ENCODE measurements around the gene FBXW5.

Gene FBXW5

DNA sequence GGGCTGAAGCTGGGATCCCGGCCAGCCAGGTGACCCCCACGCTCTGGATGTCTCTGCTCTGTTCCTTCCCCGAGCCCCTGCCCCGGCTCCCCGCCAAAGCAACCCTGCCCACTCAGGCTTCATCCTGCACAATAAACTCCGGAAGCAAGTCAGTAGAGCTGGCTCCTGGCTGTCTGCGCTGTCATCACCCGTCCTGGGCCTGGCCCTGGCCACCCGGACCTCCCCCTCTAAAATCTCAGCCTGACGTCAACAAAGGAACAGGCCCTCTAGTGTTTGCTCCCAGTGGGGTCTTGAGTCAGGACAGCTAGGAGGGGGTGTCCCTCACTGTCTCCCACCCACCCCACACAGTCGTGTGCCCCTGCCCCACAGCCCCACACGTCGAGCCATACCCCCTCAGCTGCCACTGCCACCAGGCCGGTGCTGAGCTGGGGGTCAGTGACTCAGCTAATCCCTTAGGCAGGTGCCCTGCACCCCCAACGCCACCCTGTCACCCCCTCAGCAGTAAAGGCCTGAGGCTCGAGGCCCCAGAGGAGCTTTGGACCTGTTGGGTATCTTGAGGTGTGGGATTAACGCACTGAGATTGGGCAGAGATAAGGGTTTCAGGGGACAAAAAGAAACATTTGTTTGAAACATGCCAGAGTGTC, 37.2 kb upstream of the FBXW5 start:
- Histone ChIP-seq H3K36me3 (ENCODE audit: insufficient read depth) (no peaks in the 10 kb centered on the region), H3K9ac (no peak overlapping the region), H3K79me2 (ENCODE audit: insufficient read depth, low read depth) (no peaks in the 10 kb centered on the region), H3K27me3 (ENCODE audit: insufficient read depth, low read depth) (peaks cover 50% of the 10 kb centered on the region), H3K27ac (no peak overlapping the region), H4K20me1 (ENCODE audit: insufficient read depth) (no peaks in the 10 kb centered on the region), H3K4me2 (no peak overlapping the region), H3K4me3 (IDR thresholded peaks at IDR 0.05; ENCODE audit: insufficient read depth, low read depth, low read length) (no peak overlapping the region), H2AFZ (ENCODE audit: low read depth) (no peak overlapping the region), H3K4me1 (ENCODE audit: low read depth, poor library complexity, severe bottlenecking) (no peaks in the 10 kb centered on the region)
- TF ChIP-seq, protein P1, sequence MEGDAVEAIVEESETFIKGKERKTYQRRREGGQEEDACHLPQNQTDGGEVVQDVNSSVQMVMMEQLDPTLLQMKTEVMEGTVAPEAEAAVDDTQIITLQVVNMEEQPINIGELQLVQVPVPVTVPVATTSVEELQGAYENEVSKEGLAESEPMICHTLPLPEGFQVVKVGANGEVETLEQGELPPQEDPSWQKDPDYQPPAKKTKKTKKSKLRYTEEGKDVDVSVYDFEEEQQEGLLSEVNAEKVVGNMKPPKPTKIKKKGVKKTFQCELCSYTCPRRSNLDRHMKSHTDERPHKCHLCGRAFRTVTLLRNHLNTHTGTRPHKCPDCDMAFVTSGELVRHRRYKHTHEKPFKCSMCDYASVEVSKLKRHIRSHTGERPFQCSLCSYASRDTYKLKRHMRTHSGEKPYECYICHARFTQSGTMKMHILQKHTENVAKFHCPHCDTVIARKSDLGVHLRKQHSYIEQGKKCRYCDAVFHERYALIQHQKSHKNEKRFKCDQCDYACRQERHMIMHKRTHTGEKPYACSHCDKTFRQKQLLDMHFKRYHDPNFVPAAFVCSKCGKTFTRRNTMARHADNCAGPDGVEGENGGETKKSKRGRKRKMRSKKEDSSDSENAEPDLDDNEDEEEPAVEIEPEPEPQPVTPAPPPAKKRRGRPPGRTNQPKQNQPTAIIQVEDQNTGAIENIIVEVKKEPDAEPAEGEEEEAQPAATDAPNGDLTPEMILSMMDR (conservative IDR thresholded peaks at IDR 0.05; ENCODE audit: low read depth, low read length), result no peak

DNA sequence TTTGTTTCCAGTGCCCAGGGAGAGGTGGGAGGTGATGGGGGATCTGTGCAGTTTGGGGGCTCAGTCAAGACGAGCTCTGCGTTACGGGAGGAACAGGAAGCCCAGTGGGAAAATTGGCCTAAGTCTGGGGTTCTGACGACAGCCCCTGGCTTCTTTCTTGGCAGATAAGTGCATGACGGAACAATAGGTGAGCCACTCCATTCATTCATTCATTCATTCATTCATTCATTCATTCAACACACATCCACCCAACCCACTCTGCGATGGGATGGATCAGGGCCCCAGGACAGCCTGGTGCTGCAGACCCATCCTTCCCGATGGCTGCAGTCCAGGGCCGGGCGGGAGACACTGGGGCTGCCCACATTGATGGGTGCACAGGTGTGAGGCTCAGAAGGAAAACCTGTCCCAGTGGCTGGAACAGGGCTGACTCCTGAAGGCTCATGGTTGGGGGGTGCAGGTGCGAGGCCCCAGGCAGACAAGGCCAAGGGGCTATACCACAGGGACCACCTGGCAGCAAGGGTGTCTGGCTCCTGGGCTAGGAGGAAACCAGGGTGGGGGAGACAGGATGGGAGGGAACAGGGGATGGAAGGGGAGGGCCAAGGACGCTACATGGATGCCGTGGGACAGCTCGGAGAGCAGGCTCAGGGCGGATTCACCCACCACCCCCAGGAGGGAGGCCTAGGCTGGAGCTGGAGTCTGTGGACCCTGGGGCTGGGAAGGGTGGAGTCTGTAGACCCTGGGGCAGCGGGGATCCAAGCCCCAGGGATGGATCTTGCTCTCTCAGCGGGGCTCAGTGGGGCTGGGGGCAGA, 36.3 kb upstream of the FBXW5 start:
- H3K4me3 ChIP-seq (IDR thresholded peaks at IDR 0.05; ENCODE audit: insufficient read depth, low read depth, low read length), result no peak overlapping the region
- TF ChIP-seq, protein P1 (conservative IDR thresholded peaks at IDR 0.05; ENCODE audit: low read depth, low read length), result no peak
- H3K36me3 ChIP-seq (ENCODE audit: insufficient read depth), result no peaks in the 10 kb centered on the region
- H3K4me1 ChIP-seq (ENCODE audit: low read depth, poor library complexity, severe bottlenecking), result no peaks in the 10 kb centered on the region
- H2AFZ ChIP-seq (ENCODE audit: low read depth), result no peak overlapping the region
- peaks cover 42% of the 10 kb centered on the region for H3K27me3 ChIP-seq (ENCODE audit: insufficient read depth, low read depth)
- H4K20me1 ChIP-seq (ENCODE audit: insufficient read depth), result no peaks in the 10 kb centered on the region
- no peak overlapping the region for H3K9ac ChIP-seq
- no peak overlapping the region for H3K4me2 ChIP-seq
- no peak overlapping the region for H3K27ac ChIP-seq
- H3K79me2 ChIP-seq (ENCODE audit: insufficient read depth, low read depth), result no peaks in the 10 kb centered on the region

DNA sequence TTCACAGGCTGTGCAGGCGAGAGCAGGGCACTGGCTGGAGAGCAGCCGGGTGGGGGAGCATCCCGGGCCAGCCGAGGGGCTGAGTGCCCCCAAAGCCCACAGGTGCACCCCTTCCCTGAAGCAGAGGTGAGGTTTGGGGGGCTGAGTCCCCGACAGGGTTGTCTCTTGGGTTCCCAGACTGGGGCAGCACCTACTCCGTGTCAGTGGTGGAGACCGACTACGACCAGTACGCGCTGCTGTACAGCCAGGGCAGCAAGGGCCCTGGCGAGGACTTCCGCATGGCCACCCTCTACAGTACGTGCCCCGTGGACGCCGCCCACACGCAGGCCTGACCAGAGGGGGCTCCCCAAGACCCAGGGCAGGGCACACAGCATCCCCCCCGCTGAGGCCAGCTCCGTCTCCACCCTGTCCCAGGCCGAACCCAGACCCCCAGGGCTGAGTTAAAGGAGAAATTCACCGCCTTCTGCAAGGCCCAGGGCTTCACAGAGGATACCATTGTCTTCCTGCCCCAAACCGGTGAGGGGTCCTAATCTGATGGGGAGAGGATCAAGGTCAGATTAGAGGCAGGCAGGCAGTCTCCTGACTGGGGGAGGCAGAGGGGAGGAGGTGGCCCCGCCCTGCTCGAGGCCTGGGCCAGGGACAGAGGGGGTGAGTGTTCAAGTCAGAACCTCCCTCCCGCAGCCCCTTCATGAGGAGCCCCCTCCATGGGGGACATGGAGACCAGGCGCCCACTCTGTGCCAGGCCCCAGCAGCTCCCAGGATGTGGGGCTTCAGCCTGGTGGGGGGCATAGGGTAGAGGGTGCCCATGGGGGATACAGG, 35.4 kb upstream of the FBXW5 start:
- Histone ChIP-seq H3K27me3 (ENCODE audit: insufficient read depth, low read depth) (peaks cover 43% of the 10 kb centered on the region), H3K4me3 (IDR thresholded peaks at IDR 0.05; ENCODE audit: insufficient read depth, low read depth, low read length) (no peak overlapping the region), H3K36me3 (ENCODE audit: insufficient read depth) (no peaks in the 10 kb centered on the region), H3K79me2 (ENCODE audit: insufficient read depth, low read depth) (no peaks in the 10 kb centered on the region), H3K27ac (no peak overlapping the region), H2AFZ (ENCODE audit: low read depth) (no peak overlapping the region), H3K4me2 (no peak overlapping the region), H3K4me1 (ENCODE audit: low read depth, poor library complexity, severe bottlenecking) (no peaks in the 10 kb centered on the region), H3K9ac (no peak overlapping the region), H4K20me1 (ENCODE audit: insufficient read depth) (no peaks in the 10 kb centered on the region)
- TF ChIP-seq, protein P1 (conservative IDR thresholded peaks at IDR 0.05; ENCODE audit: low read depth, low read length), result no peak

DNA sequence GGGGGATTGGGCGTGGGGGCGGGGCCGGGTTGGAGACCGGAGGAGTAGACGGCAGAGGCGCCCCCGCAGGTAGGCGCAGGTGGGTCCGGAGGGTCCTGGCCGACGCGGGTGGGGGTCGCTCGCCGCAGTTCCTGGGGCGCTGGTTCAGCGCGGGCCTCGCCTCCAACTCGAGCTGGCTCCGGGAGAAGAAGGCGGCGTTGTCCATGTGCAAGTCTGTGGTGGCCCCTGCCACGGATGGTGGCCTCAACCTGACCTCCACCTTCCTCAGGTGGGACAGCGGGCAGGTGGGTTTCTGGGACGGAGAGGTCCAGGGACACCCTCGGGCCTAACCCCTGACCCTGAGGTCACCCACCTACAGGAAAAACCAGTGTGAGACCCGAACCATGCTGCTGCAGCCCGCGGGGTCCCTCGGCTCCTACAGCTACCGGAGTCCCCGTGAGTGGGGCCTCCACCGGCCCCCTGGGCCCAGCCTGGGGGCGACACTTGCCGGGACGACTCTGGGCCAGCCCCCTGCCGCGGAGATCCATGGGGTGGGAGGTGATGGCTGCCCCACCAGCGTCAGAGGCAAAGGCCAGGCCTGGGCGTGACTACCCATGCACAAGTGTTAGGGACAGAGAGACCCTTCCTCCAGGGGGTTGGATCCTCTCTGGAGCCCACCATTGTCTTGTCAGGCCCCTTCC, 34.5 kb upstream of the FBXW5 start:
- Histone ChIP-seq H2AFZ (ENCODE audit: low read depth) (no peak overlapping the region), H3K4me3 (IDR thresholded peaks at IDR 0.05; ENCODE audit: insufficient read depth, low read depth, low read length) (no peak overlapping the region), H3K27ac (no peak overlapping the region), H3K4me2 (no peak overlapping the region), H3K79me2 (ENCODE audit: insufficient read depth, low read depth) (no peaks in the 10 kb centered on the region), H3K27me3 (ENCODE audit: insufficient read depth, low read depth) (peaks cover 43% of the 10 kb centered on the region), H3K36me3 (ENCODE audit: insufficient read depth) (no peaks in the 10 kb centered on the region), H4K20me1 (ENCODE audit: insufficient read depth) (no peaks in the 10 kb centered on the region), H3K4me1 (ENCODE audit: low read depth, poor library complexity, severe bottlenecking) (no peaks in the 10 kb centered on the region), H3K9ac (no peak overlapping the region)
- TF ChIP-seq, protein P1 (conservative IDR thresholded peaks at IDR 0.05; ENCODE audit: low read depth, low read length), result no peak

Data from KMS-11 (cell line).